Measurements from ENCODE around the gene PCSK7. TPM values are rescaled to one million over a fixed set of nuclear protein-coding genes. Genes with fewer than 3 reads are reported as not detected.
A peak's percentile ranks its signal among the peaks of the same experiment; 100 is the strongest.

Gene PCSK7, protein sequence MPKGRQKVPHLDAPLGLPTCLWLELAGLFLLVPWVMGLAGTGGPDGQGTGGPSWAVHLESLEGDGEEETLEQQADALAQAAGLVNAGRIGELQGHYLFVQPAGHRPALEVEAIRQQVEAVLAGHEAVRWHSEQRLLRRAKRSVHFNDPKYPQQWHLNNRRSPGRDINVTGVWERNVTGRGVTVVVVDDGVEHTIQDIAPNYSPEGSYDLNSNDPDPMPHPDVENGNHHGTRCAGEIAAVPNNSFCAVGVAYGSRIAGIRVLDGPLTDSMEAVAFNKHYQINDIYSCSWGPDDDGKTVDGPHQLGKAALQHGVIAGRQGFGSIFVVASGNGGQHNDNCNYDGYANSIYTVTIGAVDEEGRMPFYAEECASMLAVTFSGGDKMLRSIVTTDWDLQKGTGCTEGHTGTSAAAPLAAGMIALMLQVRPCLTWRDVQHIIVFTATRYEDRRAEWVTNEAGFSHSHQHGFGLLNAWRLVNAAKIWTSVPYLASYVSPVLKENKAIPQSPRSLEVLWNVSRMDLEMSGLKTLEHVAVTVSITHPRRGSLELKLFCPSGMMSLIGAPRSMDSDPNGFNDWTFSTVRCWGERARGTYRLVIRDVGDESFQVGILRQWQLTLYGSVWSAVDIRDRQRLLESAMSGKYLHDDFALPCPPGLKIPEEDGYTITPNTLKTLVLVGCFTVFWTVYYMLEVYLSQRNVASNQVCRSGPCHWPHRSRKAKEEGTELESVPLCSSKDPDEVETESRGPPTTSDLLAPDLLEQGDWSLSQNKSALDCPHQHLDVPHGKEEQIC
- total RNA-seq (10 to 100 TPM; 20.5 to 33.6 (median 26.2) TPM), polyA plus RNA-seq (10 to 100 TPM; 29.8 to 47.0 TPM)
- long read RNA-seq, donor 1, full-length matches to known transcripts: 31 of 62 reads
- long read RNA-seq, donor 1, partial matches to known transcripts: 15 of 62 reads
- long read RNA-seq, donor 1, other reads (novel, unspliced or antisense): 16 of 62 reads
- long read RNA-seq, donor 2, full-length matches to known transcripts: 32 of 51 reads
- long read RNA-seq, donor 2, partial matches to known transcripts: 7 of 51 reads
- long read RNA-seq, donor 2, other reads (novel, unspliced or antisense): 12 of 51 reads
- long read RNA-seq, donor 3, full-length matches to known transcripts: 24 of 63 reads
- long read RNA-seq, donor 3, partial matches to known transcripts: 11 of 63 reads
- long read RNA-seq, donor 3, other reads (novel, unspliced or antisense): 28 of 63 reads

DNA sequence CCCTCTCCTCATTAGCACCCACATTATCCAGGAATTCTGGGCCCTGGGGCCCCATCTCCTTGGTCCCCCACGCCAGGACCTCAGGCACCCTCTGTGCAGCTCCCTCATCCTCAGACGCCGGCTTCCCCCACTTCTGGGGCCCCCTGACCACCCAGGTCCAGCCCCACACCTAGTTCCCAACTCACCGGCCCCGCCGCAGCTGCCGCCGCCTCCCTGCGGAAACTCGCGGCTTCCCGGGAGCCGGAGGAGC is at the start of gene PCSK7:
TSS of gene PCSK7 (minus strand) at position 232 of the 250 bp plus-strand sequence. CDS start 2,229 bp downstream, outside the sequence.
- DNase-seq (no peak), ATAC-seq (no peak)
- 0 to 1% methylated on average over 13 of the region's 13 CpGs for WGBS, 2 donors
- H3K27me3 ChIP-seq: no peaks in the 10 kb centered on the region
- H3K9me3 ChIP-seq: no peaks in the 10 kb centered on the region
- intact Hi-C loops (cut with DNase I): loop anchor here in 4 of 10 donors (2.0 to 10.0 kb wide), 5 partner anchors 83 to 444 kb away; partner anchors contain the start of genes BACE1 (in 3 of the 4) and ZPR1 (in 1 of the 4)
- TF ChIP-seq, protein P1, sequence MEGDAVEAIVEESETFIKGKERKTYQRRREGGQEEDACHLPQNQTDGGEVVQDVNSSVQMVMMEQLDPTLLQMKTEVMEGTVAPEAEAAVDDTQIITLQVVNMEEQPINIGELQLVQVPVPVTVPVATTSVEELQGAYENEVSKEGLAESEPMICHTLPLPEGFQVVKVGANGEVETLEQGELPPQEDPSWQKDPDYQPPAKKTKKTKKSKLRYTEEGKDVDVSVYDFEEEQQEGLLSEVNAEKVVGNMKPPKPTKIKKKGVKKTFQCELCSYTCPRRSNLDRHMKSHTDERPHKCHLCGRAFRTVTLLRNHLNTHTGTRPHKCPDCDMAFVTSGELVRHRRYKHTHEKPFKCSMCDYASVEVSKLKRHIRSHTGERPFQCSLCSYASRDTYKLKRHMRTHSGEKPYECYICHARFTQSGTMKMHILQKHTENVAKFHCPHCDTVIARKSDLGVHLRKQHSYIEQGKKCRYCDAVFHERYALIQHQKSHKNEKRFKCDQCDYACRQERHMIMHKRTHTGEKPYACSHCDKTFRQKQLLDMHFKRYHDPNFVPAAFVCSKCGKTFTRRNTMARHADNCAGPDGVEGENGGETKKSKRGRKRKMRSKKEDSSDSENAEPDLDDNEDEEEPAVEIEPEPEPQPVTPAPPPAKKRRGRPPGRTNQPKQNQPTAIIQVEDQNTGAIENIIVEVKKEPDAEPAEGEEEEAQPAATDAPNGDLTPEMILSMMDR (IDR thresholded peaks at IDR 0.05): no peak
- H3K27ac ChIP-seq: peak within 1 kb of the TSS; percentile 96 to 100 (median 98)
- peaks cover 8 to 35% (median 30%) of the 10 kb centered on the region in 9 donors for H3K4me1 ChIP-seq
- peak within 1 kb of the TSS; percentile 51 to 100 (median 82) for H3K4me3 ChIP-seq
- H3K36me3 ChIP-seq: peaks cover 0 to 48% (median 33%) of the 10 kb centered on the region in 9 donors

DNA sequence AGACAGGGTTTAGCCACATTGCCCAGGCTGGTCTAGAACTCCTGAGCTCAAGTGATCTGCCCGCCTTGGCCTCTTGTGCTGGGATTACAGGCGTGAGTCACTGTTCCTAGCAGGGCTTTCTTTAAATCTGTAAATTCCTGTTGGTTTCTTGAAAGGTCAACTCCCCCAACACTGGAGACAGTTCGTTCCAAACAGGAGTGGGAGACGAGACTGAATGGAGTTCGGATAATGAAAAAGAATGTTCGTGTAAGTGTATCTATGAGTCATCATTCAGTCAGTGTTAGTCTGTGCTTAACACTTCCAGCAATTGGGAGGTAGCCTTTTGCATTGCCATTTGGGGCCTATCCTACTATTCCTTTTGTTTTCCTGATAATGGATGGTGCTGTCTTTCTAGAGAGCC is 49.3 kb upstream of the PCSK7 start:
- H3K36me3 ChIP-seq: peaks cover 0 to 79% (median 34%) of the 10 kb centered on the region in 9 donors
- 72 to 80% methylated on average over 6 of the region's 6 CpGs for WGBS, 2 donors
- intact Hi-C loops (cut with DNase I): no loop called here
- DNase-seq (no peak), ATAC-seq (peak in 3 of 8 donors; percentile 8 to 66 (median 26))
- H3K27me3 ChIP-seq: no peaks in the 10 kb centered on the region
- H3K4me3 ChIP-seq: no peak overlapping the region
- no peaks in the 10 kb centered on the region for H3K9me3 ChIP-seq
- TF ChIP-seq, protein P1 (IDR thresholded peaks at IDR 0.05): no peak
- H3K4me1 ChIP-seq: peaks cover 0 to 7% (median 0%) of the 10 kb centered on the region in 9 donors
- peak overlapping the region in 1 of 10 donors; percentile 13 for H3K27ac ChIP-seq

- Histone ChIP-seq H3K27ac (peak overlapping the region in 1 of 10 donors; percentile 58), H3K36me3 (peaks cover 0 to 79% (median 37%) of the 10 kb centered on the region in 9 donors), H3K9me3 (no peaks in the 10 kb centered on the region), H3K4me3 (peak overlapping the region in 1 of 10 donors; percentile 17), H3K27me3 (no peaks in the 10 kb centered on the region), H3K4me1 (peaks cover 0 to 7% (median 0%) of the 10 kb centered on the region in 9 donors)
- ATAC-seq: no peak
- DNase-seq: no peak
- 72 to 77% methylated on average over 4 of the region's 4 CpGs for WGBS, 2 donors
- TF ChIP-seq, protein P1 (IDR thresholded peaks at IDR 0.05): no peak
- intact Hi-C loops (cut with DNase I): no loop called here
Measured at GRCh38 chr11:117279711-117280376, 48.0 kb upstream of the PCSK7 start.
